A549 (cell line): ENCODE measurements around the gene ACAD10. TPM values are rescaled to one million over a fixed set of nuclear protein-coding genes. Genes with fewer than 3 reads are reported as not detected.

Experiments used
- ATAC-seq, 2 experiments: fragments of 200-7000 bp in 1 of 2; fragments of >200 bp in 1 of 2; cut with Nextera tagmentation in 1 of 2; cut with Tn5 transposase in 1 of 2; 3 replicates each; pipeline versions ENCODE4 v1.8.0 to v1.9.1; 2018 to 2020; ENCODE audit warnings: mild to moderate bottlenecking in 1 of 2, moderate library complexity in 1 of 2
- CTCF ChIA-PET: fragments of 300-600 bp; sonication (Branson Sonifier 250); formaldehyde crosslinking; extraction: SDS; loops from one replicate; lab custom pipeline; 2021; ENCODE audit warnings: antibody characterized with exemption, inconsistent platforms; lab: Yijun Ruan, JAX
- POLR2A ChIA-PET: fragments of 350-600 bp; formaldehyde crosslinking; extraction: SDS; loops from one replicate; lab custom pipeline; 2021; ENCODE audit warnings: antibody characterized with exemption, inconsistent platforms; lab: Yijun Ruan, JAX
- DNase-seq, 2 experiments: peaks; one replicate each; pipeline versions ENCODE4 v3.0.0 to v3.0.0-alpha.2; 2011 to 2016; ENCODE audit warnings: low read depth in 1 of 2, low spot score in 1 of 2
- FAIRE-seq: peaks from 2 replicates; lab custom pipeline; 2011; peaks lifted over from hg19 to GRCh38; lab: Jason Lieb, UNC
- H3K27ac ChIP-seq, 2 experiments: fragments of >200 bp; sonication (Bioruptor Twin); formaldehyde crosslinking; 3 replicates each; pipeline ENCODE4 v1.5.1; 2016 to 2017
- H3K4me1 ChIP-seq: fragments of >200 bp; sonication (Bioruptor Twin); formaldehyde crosslinking; 3 replicates; pipeline ENCODE4 v1.6.1; 2016
- H3K4me2 ChIP-seq: fragments of >200 bp; sonication (Bioruptor Twin); formaldehyde crosslinking; 3 replicates; pipeline ENCODE4 v1.6.1; 2016
- H3K4me3 ChIP-seq: fragments of >200 bp; sonication (Bioruptor Twin); formaldehyde crosslinking; 3 replicates; pipeline ENCODE4 v1.5.1; 2016
- H3K9me3 ChIP-seq: fragments of >200 bp; sonication (Bioruptor Twin); formaldehyde crosslinking; 3 replicates; pipeline ENCODE4 v1.6.1; 2016
- CBX2 ChIP-seq: fragments of 200-600 bp; sonication (generic); IDR thresholded peaks from 2 replicates; pipeline ENCODE4 v1.6.1; 2016; ENCODE audit warnings: low read depth, mild to moderate bottlenecking, borderline replicate concordance
- CBX8 ChIP-seq: fragments of 200-600 bp; sonication (generic); IDR thresholded peaks from 2 replicates; pipeline ENCODE4 v1.6.1; 2016
- CEBPB ChIP-seq, 2 experiments: fragments of >200 bp in 1 of 2; sonication (Bioruptor Twin) in 1 of 2; formaldehyde crosslinking in 1 of 2; IDR thresholded peaks; 2 replicates each; pipeline ENCODE4 v1.6.1; 2012 to 2016
- CHD4 ChIP-seq: fragments of 200-600 bp; sonication (generic); IDR thresholded peaks from 2 replicates; pipeline ENCODE4 v1.6.1; 2016; ENCODE audit warnings: antibody characterized with exemption, mild to moderate bottlenecking, borderline replicate concordance
- EP300 ChIP-seq, 2 experiments: fragments of >200 bp; sonication (Bioruptor Twin); formaldehyde crosslinking; IDR thresholded peaks; 2 replicates in 1 of 2; 3 replicates in 1 of 2; pipeline ENCODE4 v1.6.1; 2016 to 2017
- ESRRA ChIP-seq: fragments of 150-350 bp; IDR thresholded peaks from 2 replicates; pipeline ENCODE4 v1.6.1; 2014; ENCODE audit warnings: mild to moderate bottlenecking, low read length, borderline replicate concordance
- FOSB ChIP-seq: fragments of 250-450 bp; sonication (Bioruptor Pico); IDR thresholded peaks from 2 replicates; pipeline ENCODE4 v1.5.0; 2020; ENCODE audit warnings: mild to moderate bottlenecking, moderate library complexity
- FOSL2 ChIP-seq, 2 experiments: fragments of 450-650 bp in 1 of 2; fragments of >200 bp in 1 of 2; sonication (Bioruptor Twin) in 1 of 2; formaldehyde crosslinking; IDR thresholded peaks; 2 replicates each; pipeline versions ENCODE4 v1.5.0 to v1.6.1; 2016 to 2020; ENCODE audit warnings: mild to moderate bottlenecking in 1 of 2, moderate library complexity in 1 of 2
- FOXS1 ChIP-seq: fragments of 250-450 bp; sonication (Bioruptor Pico); IDR thresholded peaks from 2 replicates; pipeline ENCODE4 v1.5.0; 2020; ENCODE audit warnings: mild to moderate bottlenecking, moderate library complexity
- GATA3 ChIP-seq: IDR thresholded peaks from 2 replicates; pipeline ENCODE4 v1.6.1; 2012; ENCODE audit warnings: borderline replicate concordance
- HDAC2 ChIP-seq: fragments of 200-600 bp; sonication (generic); IDR thresholded peaks from 2 replicates; pipeline ENCODE4 v1.6.1; 2016
- HEYL ChIP-seq: fragments of 250-450 bp; sonication (Bioruptor Pico); IDR thresholded peaks from 2 replicates; pipeline ENCODE4 v1.8.0; 2021; ENCODE audit warnings: mild to moderate bottlenecking, moderate library complexity
- JUN ChIP-seq, 2 experiments: fragments of >200 bp; sonication (Bioruptor Twin); formaldehyde crosslinking; IDR thresholded peaks; 2 replicates in 1 of 2; 3 replicates in 1 of 2; pipeline ENCODE4 v1.6.1; 2016 to 2017
- KDM1A ChIP-seq: fragments of 200-600 bp; sonication (generic); IDR thresholded peaks from 2 replicates; pipeline ENCODE4 v1.6.1; 2016; ENCODE audit warnings: low read depth, mild to moderate bottlenecking
- KDM5A ChIP-seq: fragments of 200-600 bp; sonication (generic); IDR thresholded peaks from 2 replicates; pipeline ENCODE4 v1.6.1; 2016; ENCODE audit warnings: antibody characterized with exemption, mild to moderate bottlenecking
- MAFK ChIP-seq: fragments of 450-650 bp; IDR thresholded peaks from 2 replicates; pipeline ENCODE4 v1.6.1; 2014; ENCODE audit not compliant: partially characterized antibody
- MAZ ChIP-seq: fragments of 150-350 bp; IDR thresholded peaks from 2 replicates; pipeline ENCODE4 v1.6.1; 2014; ENCODE audit warnings: antibody characterized with exemption, low read depth, low read length, borderline replicate concordance
- MYC ChIP-seq: IDR thresholded peaks from 2 replicates; pipeline ENCODE4 v1.6.1; 2012; ENCODE audit warnings: mild to moderate bottlenecking, inconsistent platforms, low read length, improper control_type of control experiment, borderline replicate concordance
- NR3C1 ChIP-seq: fragments of >200 bp; sonication (Bioruptor Twin); formaldehyde crosslinking; IDR thresholded peaks from 3 replicates; pipeline ENCODE4 v1.6.1; 2017
- PHF8 ChIP-seq: fragments of 200-600 bp; sonication (generic); IDR thresholded peaks from 2 replicates; pipeline ENCODE4 v1.6.1; 2016; ENCODE audit warnings: low read depth, mild to moderate bottlenecking, antibody characterized with exemption, moderate library complexity, borderline replicate concordance
- POLR2A ChIP-seq: IDR thresholded peaks from 2 replicates; pipeline ENCODE4 v1.6.1; 2012; ENCODE audit warnings: mild to moderate bottlenecking, low read length
- POLR2AphosphoS2 ChIP-seq: conservative IDR thresholded peaks from 2 replicates; pipeline ENCODE4 v1.6.1; 2012; ENCODE audit warnings: low read length, improper control_type of control experiment, inconsistent platforms
- RCOR1 ChIP-seq: fragments of 150-350 bp; IDR thresholded peaks from 2 replicates; pipeline ENCODE4 v1.6.1; 2014; ENCODE audit warnings: antibody characterized with exemption, low read length, low read depth
- RFX5 ChIP-seq: fragments of 450-650 bp; IDR thresholded peaks from 2 replicates; pipeline ENCODE4 v1.7.1; 2014; ENCODE audit warnings: antibody characterized with exemption, mild to moderate bottlenecking, moderate library complexity
- ZC3H11A ChIP-seq: fragments of 450-650 bp; IDR thresholded peaks from 2 replicates; pipeline ENCODE4 v1.6.1; 2014; ENCODE audit warnings: antibody characterized with exemption, mild to moderate bottlenecking
- WGBS: methylation state at CpG from one replicate; pipeline ENCODE4 v1.1.6; 2017; ENCODE audit errors: missing lambda C conversion rate; 5-methylcytosine and 5-hydroxymethylcytosine counted together
- polyA minus RNA-seq: library from RNA; depleted of rRNA, polyadenylated mRNA; stranded (reverse); fragments of >200 nt; gene quantifications from 2 replicates; pipeline ENCODE4 v1.2.3, GENCODE V29; 2011; rRNA and poly(A)+ RNA removed
- polyA plus RNA-seq, 4 experiments: library from polyadenylated mRNA; depleted of rRNA in 3 of 4; stranded (reverse); fragments of >200 nt; fragmentation: RNase III in 1 of 4; extraction: RNeasy Plus Mini Kit Qiagen cat#74134 plus additional on column Dnase treatment in 1 of 4; gene quantifications; 2 replicates in 3 of 4; 3 replicates in 1 of 4; pipeline ENCODE4 v1.2.3, GENCODE V29; 2011 to 2017
- TF ChIP-seq, protein P1 (sequence below): IDR thresholded peaks from 2 replicates; pipeline ENCODE4 v1.6.1; 2012; ENCODE audit warnings: low read depth, borderline replicate concordance
- TF ChIP-seq, protein P2 (sequence below): IDR thresholded peaks from 2 replicates; pipeline ENCODE4 v1.6.1; 2012
- TF ChIP-seq, protein P3 (sequence below): fragments of 250-450 bp; sonication (Bioruptor Pico); IDR thresholded peaks from 2 replicates; pipeline ENCODE4 v1.5.0; 2021; ENCODE audit warnings: mild to moderate bottlenecking, moderate library complexity, borderline replicate concordance
- TF ChIP-seq, protein P4 (sequence below): fragments of >200 bp; sonication (Bioruptor Twin); formaldehyde crosslinking; IDR thresholded peaks from 3 replicates; pipeline ENCODE4 v1.6.1; 2016
- TF ChIP-seq, protein P5 (sequence below): fragments of 250-450 bp; sonication (Bioruptor Pico); IDR thresholded peaks from 2 replicates; pipeline ENCODE4 v1.5.0; 2020; ENCODE audit warnings: low read depth, mild to moderate bottlenecking, moderate library complexity
- TF ChIP-seq, protein P6 (sequence below): fragments of 450-650 bp; IDR thresholded peaks from 2 replicates; pipeline ENCODE4 v1.6.1; 2014; ENCODE audit warnings: antibody characterized with exemption

The ACAD10 gene
- 22.0 and 32.6 TPM in 2 replicates for polyA plus RNA-seq (2011; rRNA removed)
- polyA plus RNA-seq (2012; cell fraction: cytosol; rRNA removed) = 15.7 and 18.0 TPM in 2 replicates
- polyA plus RNA-seq (2012; cell fraction: nucleus; rRNA removed) = 80.7 and 89.7 TPM in 2 replicates
- 13.6 to 15.2 TPM (median 15.1 TPM) in 3 replicates for polyA plus RNA-seq (2017; fragmentation: RNase III; extraction: RNeasy Plus Mini Kit Qiagen cat#74134 plus additional on column Dnase treatment)
- polyA minus RNA-seq = 40.3 and 42.6 TPM in 2 replicates

DNA sequence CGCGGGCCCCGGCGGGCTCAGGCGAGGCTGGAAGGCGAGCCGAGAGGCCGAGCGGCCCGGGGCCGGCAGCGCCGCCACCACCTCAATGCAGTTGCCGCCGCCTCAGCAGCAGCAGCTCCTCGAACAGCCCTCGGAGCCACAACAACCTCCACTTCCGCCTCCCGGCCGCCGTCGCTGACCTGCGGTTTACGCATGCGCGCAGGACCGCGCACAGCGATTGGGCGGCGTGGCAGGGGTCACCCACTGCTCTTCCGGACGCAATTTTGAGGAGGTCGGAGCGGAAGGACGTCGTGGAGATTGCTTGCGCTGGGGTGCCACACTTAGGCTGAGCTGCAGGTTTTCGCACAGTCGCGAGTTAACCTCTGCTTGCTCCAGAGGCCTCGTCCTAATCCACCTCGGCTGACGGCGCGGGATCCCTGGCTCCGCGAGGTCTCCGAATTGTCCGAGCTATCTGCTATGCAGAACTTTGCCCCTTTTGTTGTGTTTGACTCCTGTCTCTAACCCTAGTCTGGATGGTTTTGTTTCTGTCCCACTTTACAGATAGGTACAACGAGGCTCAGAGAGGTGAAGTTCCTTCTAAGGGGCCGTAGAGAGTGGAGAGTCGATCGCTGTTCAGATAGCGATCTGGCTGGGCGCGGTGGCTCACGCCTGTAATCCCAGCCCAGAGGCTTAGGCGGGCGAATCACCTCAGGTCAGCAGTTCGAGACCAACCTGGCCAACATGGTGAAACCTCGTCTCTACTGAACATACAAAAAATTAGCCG, at the start of gene ACAD10, which contains the start of gene BRAP:
Gene ACAD10, plus strand, starts transcription at position 243 of the 763 bp plus-strand sequence. CDS start 6,657 bp downstream, outside the sequence.
Gene BRAP, minus strand, starts transcription at position 146 of the 763 bp plus-strand sequence. CDS start 164 bp downstream, outside the sequence.
- TF ChIP-seq, protein P1, sequence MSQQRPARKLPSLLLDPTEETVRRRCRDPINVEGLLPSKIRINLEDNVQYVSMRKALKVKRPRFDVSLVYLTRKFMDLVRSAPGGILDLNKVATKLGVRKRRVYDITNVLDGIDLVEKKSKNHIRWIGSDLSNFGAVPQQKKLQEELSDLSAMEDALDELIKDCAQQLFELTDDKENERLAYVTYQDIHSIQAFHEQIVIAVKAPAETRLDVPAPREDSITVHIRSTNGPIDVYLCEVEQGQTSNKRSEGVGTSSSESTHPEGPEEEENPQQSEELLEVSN = no peak
- no peak for TF ChIP-seq HEYL
- no peak; the same call in 1 of the 2 replicates for TF ChIP-seq MYC
- 0 out of 2 replicates have a peak, but pooled peaks have one; percentile 52 for TF ChIP-seq GATA3
- TF ChIP-seq, protein P2, sequence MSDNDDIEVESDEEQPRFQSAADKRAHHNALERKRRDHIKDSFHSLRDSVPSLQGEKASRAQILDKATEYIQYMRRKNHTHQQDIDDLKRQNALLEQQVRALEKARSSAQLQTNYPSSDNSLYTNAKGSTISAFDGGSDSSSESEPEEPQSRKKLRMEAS = peak; percentile 81
- TF ChIP-seq KDM1A = peak; percentile 96
- TF ChIP-seq CHD4 = peak; percentile 58; the same call in 1 of the 2 replicates
- TF ChIP-seq, protein P3, sequence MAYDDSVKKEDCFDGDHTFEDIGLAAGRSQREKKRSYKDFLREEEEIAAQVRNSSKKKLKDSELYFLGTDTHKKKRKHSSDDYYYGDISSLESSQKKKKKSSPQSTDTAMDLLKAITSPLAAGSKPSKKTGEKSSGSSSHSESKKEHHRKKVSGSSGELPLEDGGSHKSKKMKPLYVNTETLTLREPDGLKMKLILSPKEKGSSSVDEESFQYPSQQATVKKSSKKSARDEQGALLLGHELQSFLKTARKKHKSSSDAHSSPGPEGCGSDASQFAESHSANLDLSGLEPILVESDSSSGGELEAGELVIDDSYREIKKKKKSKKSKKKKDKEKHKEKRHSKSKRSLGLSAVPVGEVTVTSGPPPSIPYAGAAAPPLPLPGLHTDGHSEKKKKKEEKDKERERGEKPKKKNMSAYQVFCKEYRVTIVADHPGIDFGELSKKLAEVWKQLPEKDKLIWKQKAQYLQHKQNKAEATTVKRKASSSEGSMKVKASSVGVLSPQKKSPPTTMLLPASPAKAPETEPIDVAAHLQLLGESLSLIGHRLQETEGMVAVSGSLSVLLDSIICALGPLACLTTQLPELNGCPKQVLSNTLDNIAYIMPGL (CRISPR knock-in tag) = no peak
- no peak for TF ChIP-seq POLR2AphosphoS2
- 0 out of 2 replicates have a peak, but pooled peaks have one; percentile 9 for TF ChIP-seq MAZ
- peak; percentile 47; the same call in 1 of the 2 replicates for TF ChIP-seq KDM5A
- TF ChIP-seq FOXS1 (CRISPR knock-in tag) = no peak
- no peak for TF ChIP-seq ZC3H11A
- peak; percentile 56 for TF ChIP-seq PHF8
- TF ChIP-seq MAFK = peak; percentile 14
- TF ChIP-seq HDAC2 = peak; percentile 84
- no peak for TF ChIP-seq CBX8
- TF ChIP-seq CEBPB (IDR thresholded peaks at IDR 0.05) = no peak
- TF ChIP-seq EP300 (IDR thresholded peaks at IDR 0.05) = no peak
- TF ChIP-seq JUN (IDR thresholded peaks at IDR 0.05) = peak; percentile 90 to 92
- TF ChIP-seq CBX2 = no peak
- TF ChIP-seq, protein P4, sequence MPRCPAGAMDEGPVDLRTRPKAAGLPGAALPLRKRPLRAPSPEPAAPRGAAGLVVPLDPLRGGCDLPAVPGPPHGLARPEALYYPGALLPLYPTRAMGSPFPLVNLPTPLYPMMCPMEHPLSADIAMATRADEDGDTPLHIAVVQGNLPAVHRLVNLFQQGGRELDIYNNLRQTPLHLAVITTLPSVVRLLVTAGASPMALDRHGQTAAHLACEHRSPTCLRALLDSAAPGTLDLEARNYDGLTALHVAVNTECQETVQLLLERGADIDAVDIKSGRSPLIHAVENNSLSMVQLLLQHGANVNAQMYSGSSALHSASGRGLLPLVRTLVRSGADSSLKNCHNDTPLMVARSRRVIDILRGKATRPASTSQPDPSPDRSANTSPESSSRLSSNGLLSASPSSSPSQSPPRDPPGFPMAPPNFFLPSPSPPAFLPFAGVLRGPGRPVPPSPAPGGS = peak; percentile 86; the same call in 2 of the 3 replicates
- TF ChIP-seq FOSB (CRISPR knock-in tag) = peak; percentile 87; the same call in 1 of the 2 replicates
- peak; percentile 68; the same call in 1 of the 2 replicates for TF ChIP-seq RFX5
- TF ChIP-seq, protein P5, sequence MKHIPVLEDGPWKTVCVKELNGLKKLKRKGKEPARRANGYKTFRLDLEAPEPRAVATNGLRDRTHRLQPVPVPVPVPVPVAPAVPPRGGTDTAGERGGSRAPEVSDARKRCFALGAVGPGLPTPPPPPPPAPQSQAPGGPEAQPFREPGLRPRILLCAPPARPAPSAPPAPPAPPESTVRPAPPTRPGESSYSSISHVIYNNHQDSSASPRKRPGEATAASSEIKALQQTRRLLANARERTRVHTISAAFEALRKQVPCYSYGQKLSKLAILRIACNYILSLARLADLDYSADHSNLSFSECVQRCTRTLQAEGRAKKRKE (CRISPR knock-in tag) = no peak
- no peak for TF ChIP-seq NR3C1
- TF ChIP-seq ESRRA = 0 out of 2 replicates have a peak, but pooled peaks have one; percentile 12
- TF ChIP-seq, protein P6, sequence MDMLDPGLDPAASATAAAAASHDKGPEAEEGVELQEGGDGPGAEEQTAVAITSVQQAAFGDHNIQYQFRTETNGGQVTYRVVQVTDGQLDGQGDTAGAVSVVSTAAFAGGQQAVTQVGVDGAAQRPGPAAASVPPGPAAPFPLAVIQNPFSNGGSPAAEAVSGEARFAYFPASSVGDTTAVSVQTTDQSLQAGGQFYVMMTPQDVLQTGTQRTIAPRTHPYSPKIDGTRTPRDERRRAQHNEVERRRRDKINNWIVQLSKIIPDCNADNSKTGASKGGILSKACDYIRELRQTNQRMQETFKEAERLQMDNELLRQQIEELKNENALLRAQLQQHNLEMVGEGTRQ = no peak
- TF ChIP-seq POLR2A = peak; percentile 93
- TF ChIP-seq RCOR1 = 0 out of 2 replicates have a peak, but pooled peaks have one; percentile 48
- no peak for TF ChIP-seq FOSL2 (IDR thresholded peaks at IDR 0.05)
- TF ChIP-seq FOSL2 (CRISPR knock-in tag; IDR thresholded peaks at IDR 0.05) = no peak
- ChIA-PET POLR2A (interaction anchor here (0.6 to 1.5 kb wide), 16 partner anchors 10 to 282 kb away, joined by 3 to 14 read pairs (median 3); no protein-coding TSS in a partner anchor), CTCF (interaction anchor here (0.6 to 5.7 kb wide), 7 partner anchors 12 to 287 kb away, joined by 3 to 30 read pairs (median 3); no protein-coding TSS in a partner anchor)
- no peaks in the 10 kb centered on the region for H3K9me3 ChIP-seq
- WGBS = 2% methylated on average over 41 of the region's 63 CpGs
- peak; percentile 93 to 96 for ATAC-seq
- peak within 1 kb of the TSS; percentile 85 to 90 for H3K27ac ChIP-seq
- peaks cover 21% of the 10 kb centered on the region for H3K4me1 ChIP-seq
- peak; percentile 32 for FAIRE-seq
- H3K4me3 ChIP-seq = peak within 1 kb of the TSS; percentile 89
- H3K4me2 ChIP-seq = peak within 1 kb of the TSS; percentile 99
- DNase-seq = peak; percentile 96 to 97
